BLaER1 (cell line): ENCODE results near the gene RBMY1B.
"Not testable (repeated sequence)": the region's sequence is repeated elsewhere in the genome, so short reads cannot be mapped to it uniquely, and the experiment has no call there.

Experiments used
- H3K27ac ChIP-seq: shearing (Covaris generic); formaldehyde crosslinking; 2 replicates; pipeline ENCODE4 v1.8.1; 2022
- H3K27me3 ChIP-seq: shearing (Covaris generic); formaldehyde crosslinking; 2 replicates; pipeline ENCODE4 v1.8.1; 2022
- H3K36me3 ChIP-seq: shearing (Covaris generic); formaldehyde crosslinking; 2 replicates; pipeline ENCODE4 v1.8.1; 2022
- H3K4me1 ChIP-seq: shearing (Covaris generic); formaldehyde crosslinking; 2 replicates; pipeline ENCODE4 v1.8.1; 2022
- H3K4me2 ChIP-seq: shearing (Covaris generic); formaldehyde crosslinking; 2 replicates; pipeline ENCODE4 v1.8.1; 2022
- H3K4me3 ChIP-seq: shearing (Covaris generic); formaldehyde crosslinking; 2 replicates; pipeline ENCODE4 v1.8.1; 2022
- H3K9ac ChIP-seq: shearing (Covaris generic); formaldehyde crosslinking; 2 replicates; pipeline ENCODE4 v1.8.1; 2022
- H3K9me3 ChIP-seq: shearing (Covaris generic); formaldehyde crosslinking; 2 replicates; pipeline ENCODE4 v1.8.1; 2022
- H4K20me1 ChIP-seq: shearing (Covaris generic); formaldehyde crosslinking; 2 replicates; pipeline ENCODE4 v1.8.1; 2022
- Cebpa-rat ChIP-seq: shearing (Covaris generic); IDR thresholded peaks from 2 replicates; pipeline ENCODE4 v1.8.1; 2022

Gene RBMY1B

DNA sequence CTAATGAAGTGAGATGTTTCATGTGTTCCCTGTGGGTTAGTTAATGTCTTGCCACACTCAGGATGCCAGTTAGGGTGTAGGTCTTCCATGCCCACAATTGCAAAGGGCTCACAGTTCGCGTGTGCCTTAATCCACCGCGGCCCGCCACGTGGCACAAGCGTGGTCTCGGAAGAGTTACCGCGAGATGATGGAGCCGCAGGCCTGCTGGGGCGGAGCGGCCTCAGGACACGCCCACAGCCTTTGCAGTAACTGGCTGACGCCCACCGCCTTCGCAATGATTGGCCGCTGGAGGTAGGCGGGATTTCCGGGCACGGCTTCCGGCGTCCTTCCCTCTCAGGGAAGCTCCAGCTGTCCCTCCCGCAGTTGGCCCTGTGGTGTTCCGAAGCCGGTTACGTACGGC lies at the start of gene RBMY1B:
RBMY1B (plus strand) TSS at position 301 of the 400 bp plus-strand sequence. CDS start 2,013 bp downstream, outside the sequence.
- not testable (repeated sequence) for H3K27me3 ChIP-seq, H3K9me3 ChIP-seq, H3K4me2 ChIP-seq, H3K36me3 ChIP-seq, H3K27ac ChIP-seq, H3K4me1 ChIP-seq, H4K20me1 ChIP-seq, H3K9ac ChIP-seq, H3K4me3 ChIP-seq

- not testable (repeated sequence) for H3K9me3 ChIP-seq, H3K27ac ChIP-seq, H3K27me3 ChIP-seq, H3K4me2 ChIP-seq, H3K9ac ChIP-seq, H3K4me3 ChIP-seq, H3K4me1 ChIP-seq, H4K20me1 ChIP-seq, H3K36me3 ChIP-seq
These were observed 48.2 kb upstream of the RBMY1B start for GRCh38 chrY:21462915-21463314.

DNA sequence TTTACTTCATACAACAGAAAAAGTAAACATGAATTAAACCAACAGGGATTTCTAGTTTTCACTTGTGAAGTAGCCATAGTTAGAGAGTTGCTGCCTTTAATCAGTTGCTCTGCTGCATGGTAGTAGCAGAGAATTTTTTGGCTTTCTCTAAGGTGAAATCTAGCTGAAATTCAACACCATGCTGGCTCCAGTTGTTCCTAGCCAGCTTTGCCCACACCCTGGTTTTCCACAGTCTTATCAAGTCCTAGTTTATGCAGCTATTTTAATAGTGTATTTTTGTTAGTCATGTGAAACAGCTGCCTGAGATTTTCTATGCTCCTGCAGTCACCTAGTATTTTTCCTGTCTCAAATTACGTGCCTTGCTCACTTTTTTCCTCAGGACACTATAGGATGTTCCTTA lies 28.2 kb upstream of the RBMY1B start:
- no peak overlapping the region for H3K27ac ChIP-seq
- TF ChIP-seq Cebpa-rat = no peak
- no peaks in the 10 kb centered on the region for H3K27me3 ChIP-seq
- no peaks in the 10 kb centered on the region for H3K9me3 ChIP-seq
- H3K36me3 ChIP-seq = no peaks in the 10 kb centered on the region
- H4K20me1 ChIP-seq = no peaks in the 10 kb centered on the region
- H3K4me2 ChIP-seq = no peak overlapping the region
- no peak overlapping the region for H3K9ac ChIP-seq
- no peak overlapping the region for H3K4me3 ChIP-seq
- H3K4me1 ChIP-seq = no peaks in the 10 kb centered on the region

GRCh38 chrY:21534579-21534978 lies 23.4 kb downstream of the RBMY1B start, which contains the start of gene RBMY1A1:
TSS of gene RBMY1A1 (plus strand) at chrY:21534879. CDS start at chrY:21536892, 2,013 bp downstream.
- H3K9me3 ChIP-seq, H3K9ac ChIP-seq, H3K4me2 ChIP-seq, H3K27ac ChIP-seq, H3K36me3 ChIP-seq, H3K27me3 ChIP-seq, H3K4me1 ChIP-seq, H4K20me1 ChIP-seq, H3K4me3 ChIP-seq: not testable (repeated sequence)

GRCh38 chrY:21559316-21559984 lies 48.3 kb downstream of the RBMY1B start:
- not testable (repeated sequence) for H3K4me3 ChIP-seq, H3K9ac ChIP-seq, H3K27me3 ChIP-seq, H3K9me3 ChIP-seq, H3K4me2 ChIP-seq, H4K20me1 ChIP-seq, H3K36me3 ChIP-seq, H3K27ac ChIP-seq, H3K4me1 ChIP-seq
